ENCODE results near the gene FUT2.

The FUT2 gene

DNA sequence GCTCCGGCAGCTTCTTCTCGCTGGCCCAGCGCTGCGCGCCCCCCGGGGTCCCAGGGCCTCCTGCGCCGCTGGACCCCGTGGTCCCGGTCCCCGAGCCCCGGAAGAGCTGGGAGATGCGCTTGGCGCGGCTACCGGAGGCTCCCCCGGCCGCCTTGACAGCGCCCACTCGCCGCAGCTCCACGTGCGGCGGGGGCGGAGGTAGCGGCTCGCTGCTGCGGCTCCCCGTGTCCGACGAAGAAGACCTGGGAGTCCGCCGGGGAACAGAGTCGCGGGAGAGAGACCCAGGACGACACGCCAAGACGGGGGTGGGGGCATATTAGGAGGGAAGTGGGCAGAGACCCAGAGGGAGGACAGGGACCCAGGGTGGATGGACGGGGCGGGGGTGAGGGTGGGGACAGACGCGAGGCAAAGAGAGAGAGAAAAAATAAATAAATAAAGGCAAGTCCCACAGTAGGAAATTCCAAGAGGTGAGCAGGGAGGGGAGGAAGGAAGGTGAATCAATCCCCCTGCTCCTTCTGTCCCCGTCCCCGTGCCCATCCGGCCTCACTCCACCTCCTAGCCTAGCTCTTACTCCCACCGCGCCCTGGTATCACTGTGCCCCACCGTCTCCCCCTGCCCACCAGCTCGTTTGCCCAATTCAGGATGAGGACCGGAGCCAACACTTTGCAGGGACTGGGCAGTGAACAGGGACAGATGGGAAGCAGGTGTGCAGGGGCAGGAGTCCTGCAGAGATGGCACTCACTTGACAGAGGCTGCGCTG lies 43.8 kb downstream of the FUT2 start:
- TF ChIP-seq, protein P1, sequence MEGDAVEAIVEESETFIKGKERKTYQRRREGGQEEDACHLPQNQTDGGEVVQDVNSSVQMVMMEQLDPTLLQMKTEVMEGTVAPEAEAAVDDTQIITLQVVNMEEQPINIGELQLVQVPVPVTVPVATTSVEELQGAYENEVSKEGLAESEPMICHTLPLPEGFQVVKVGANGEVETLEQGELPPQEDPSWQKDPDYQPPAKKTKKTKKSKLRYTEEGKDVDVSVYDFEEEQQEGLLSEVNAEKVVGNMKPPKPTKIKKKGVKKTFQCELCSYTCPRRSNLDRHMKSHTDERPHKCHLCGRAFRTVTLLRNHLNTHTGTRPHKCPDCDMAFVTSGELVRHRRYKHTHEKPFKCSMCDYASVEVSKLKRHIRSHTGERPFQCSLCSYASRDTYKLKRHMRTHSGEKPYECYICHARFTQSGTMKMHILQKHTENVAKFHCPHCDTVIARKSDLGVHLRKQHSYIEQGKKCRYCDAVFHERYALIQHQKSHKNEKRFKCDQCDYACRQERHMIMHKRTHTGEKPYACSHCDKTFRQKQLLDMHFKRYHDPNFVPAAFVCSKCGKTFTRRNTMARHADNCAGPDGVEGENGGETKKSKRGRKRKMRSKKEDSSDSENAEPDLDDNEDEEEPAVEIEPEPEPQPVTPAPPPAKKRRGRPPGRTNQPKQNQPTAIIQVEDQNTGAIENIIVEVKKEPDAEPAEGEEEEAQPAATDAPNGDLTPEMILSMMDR (IDR thresholded peaks at IDR 0.05; ENCODE audit: insufficient read depth, low read length, poor library complexity, severe bottlenecking) = no peak
- TF ChIP-seq EZH2phosphoT487 (conservative IDR thresholded peaks at IDR 0.05; ENCODE audit: low read length) = no peak
- no peaks in the 10 kb centered on the region for H3K79me2 ChIP-seq (ENCODE audit: insufficient read depth, low read length)
- no peaks in the 10 kb centered on the region for H3K9me3 ChIP-seq (ENCODE audit: insufficient read depth, low read length)
- H2AFZ ChIP-seq (ENCODE audit: low read depth, low read length, severe bottlenecking) = no peak overlapping the region
- H3K27ac ChIP-seq (ENCODE audit: low read depth, low read length) = no peak overlapping the region
- H3K9ac ChIP-seq (ENCODE audit: low read length) = no peak overlapping the region
- H3K4me3 ChIP-seq (ENCODE audit: insufficient read depth, low read length, poor library complexity, severe bottlenecking) = no peak overlapping the region
- H3K9me2 ChIP-seq (replicated peaks; ENCODE audit: insufficient read depth, low read length) = no peaks in the 10 kb centered on the region
- H4K20me1 ChIP-seq (ENCODE audit: low read depth, low read length) = no peaks in the 10 kb centered on the region
- H3K27me3 ChIP-seq (ENCODE audit: low read length) = no peaks in the 10 kb centered on the region
- H3K4me2 ChIP-seq (ENCODE audit: low read depth, low read length, poor library complexity, severe bottlenecking) = no peak overlapping the region
- H3F3A ChIP-seq (ENCODE audit: insufficient read depth) = no peaks in the 10 kb centered on the region
- no peaks in the 10 kb centered on the region for H3K36me3 ChIP-seq (ENCODE audit: low read length)

DNA sequence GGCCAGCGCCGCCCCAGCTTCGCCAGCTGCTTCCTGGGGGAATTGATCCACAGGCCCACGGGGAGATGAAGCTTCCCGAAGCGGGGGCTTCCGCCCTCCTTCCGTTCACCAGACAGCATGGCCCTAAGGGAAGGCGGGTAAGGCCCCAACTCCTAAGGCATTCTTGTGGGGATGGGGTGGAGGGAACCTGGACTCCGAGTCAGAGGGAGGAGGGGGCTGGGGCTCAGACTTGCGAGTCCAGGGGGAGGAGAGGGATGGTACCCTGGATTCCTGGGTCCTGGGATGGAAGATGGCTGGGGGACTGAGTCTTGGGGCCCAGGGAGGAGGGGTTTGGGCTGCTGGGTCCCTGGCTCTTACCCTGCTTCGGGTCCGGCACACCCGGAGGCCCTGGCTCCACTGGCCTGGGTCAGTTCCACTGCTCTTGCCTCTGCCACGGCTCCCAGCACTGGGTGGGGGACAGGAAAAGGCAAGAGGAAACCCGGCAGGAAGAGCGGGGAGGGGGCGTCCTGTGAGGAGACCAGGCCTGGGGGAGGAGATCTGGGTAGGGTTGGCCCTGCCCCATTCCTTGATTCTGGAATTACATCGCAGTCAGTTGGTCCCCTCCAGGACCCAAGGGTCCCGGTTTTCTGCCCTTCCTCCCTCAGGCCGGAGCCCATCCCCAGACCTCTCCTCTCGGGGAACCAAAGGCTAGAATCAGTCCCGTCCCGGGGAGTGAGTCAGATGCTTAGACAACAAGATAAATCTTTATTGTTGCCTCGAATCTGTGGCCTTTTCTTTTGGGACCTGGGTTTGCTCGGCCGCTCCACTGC lies 44.6 kb downstream of the FUT2 start, which contains the start of gene RASIP1:
Gene RASIP1 (minus strand): TSS at position 447 of the 809 bp plus-strand sequence. CDS start 328 bp downstream, at position 119.
- Histone ChIP-seq H3K79me2 (ENCODE audit: insufficient read depth, low read length) (no peaks in the 10 kb centered on the region), H2AFZ (ENCODE audit: low read depth, low read length, severe bottlenecking) (no peak within 1 kb of the TSS), H3K9ac (ENCODE audit: low read length) (no peak within 1 kb of the TSS), H3K36me3 (ENCODE audit: low read length) (no peaks in the 10 kb centered on the region), H3K9me2 (replicated peaks; ENCODE audit: insufficient read depth, low read length) (no peaks in the 10 kb centered on the region), H3K27me3 (ENCODE audit: low read length) (no peaks in the 10 kb centered on the region), H3K9me3 (ENCODE audit: insufficient read depth, low read length) (no peaks in the 10 kb centered on the region), H3K4me2 (ENCODE audit: low read depth, low read length, poor library complexity, severe bottlenecking) (no peak within 1 kb of the TSS), H3K4me3 (ENCODE audit: insufficient read depth, low read length, poor library complexity, severe bottlenecking) (no peak within 1 kb of the TSS), H3K27ac (ENCODE audit: low read depth, low read length) (no peak within 1 kb of the TSS), H4K20me1 (ENCODE audit: low read depth, low read length) (no peaks in the 10 kb centered on the region), H3F3A (ENCODE audit: insufficient read depth) (no peaks in the 10 kb centered on the region)
- no peak for TF ChIP-seq EZH2phosphoT487 (conservative IDR thresholded peaks at IDR 0.05; ENCODE audit: low read length)
- TF ChIP-seq, protein P1 (IDR thresholded peaks at IDR 0.05; ENCODE audit: insufficient read depth, low read length, poor library complexity, severe bottlenecking) = no peak

DNA sequence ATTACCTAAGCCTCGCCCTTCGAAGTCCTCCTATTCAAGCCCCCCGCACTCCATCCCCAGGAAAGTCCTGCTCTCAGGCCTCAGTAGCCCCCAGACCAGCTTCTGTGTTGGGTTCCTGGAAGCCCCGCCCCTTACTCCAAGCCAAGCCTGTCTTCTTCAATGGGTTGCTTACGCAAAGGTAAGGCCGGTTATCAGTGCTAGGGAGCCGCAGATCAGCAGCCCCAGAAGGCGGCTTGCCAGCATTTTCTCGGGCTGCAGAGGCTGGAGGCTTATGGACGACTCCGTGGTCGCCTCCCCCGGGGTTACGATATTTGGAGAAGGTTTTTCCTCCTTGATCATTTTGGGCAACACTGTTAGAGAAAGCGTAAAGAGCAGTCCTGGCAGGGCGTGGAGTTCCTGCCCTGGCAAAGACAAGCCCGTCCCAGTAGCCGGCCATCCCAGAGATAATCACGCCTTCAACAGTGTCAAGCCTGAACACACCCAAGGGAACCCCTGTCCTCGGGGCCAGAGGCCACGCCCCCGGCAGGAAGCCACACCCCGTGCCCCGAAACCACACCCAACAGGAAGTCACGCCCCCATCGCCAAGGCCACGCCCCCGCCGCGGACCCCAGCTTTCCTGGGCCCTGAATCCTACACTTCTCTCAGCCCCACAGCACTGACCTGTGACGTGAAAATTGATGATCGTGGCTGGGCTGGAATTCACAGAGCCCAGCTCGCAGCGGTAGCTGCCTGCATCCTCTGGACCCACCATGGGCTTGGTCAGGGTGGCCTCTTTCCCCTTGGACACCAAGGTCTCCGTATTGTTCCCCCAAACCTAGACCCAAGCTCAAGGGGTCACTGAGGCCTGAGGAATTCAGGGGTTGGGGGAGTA lies 45.6 kb downstream of the FUT2 start:
- Histone ChIP-seq H3K4me2 (ENCODE audit: low read depth, low read length, poor library complexity, severe bottlenecking) (no peak overlapping the region), H4K20me1 (ENCODE audit: low read depth, low read length) (no peaks in the 10 kb centered on the region), H3K9me3 (ENCODE audit: insufficient read depth, low read length) (no peaks in the 10 kb centered on the region), H3K27me3 (ENCODE audit: low read length) (no peaks in the 10 kb centered on the region), H3K27ac (ENCODE audit: low read depth, low read length) (no peak overlapping the region), H2AFZ (ENCODE audit: low read depth, low read length, severe bottlenecking) (no peak overlapping the region), H3K9ac (ENCODE audit: low read length) (no peak overlapping the region), H3K9me2 (replicated peaks; ENCODE audit: insufficient read depth, low read length) (no peaks in the 10 kb centered on the region), H3K4me3 (ENCODE audit: insufficient read depth, low read length, poor library complexity, severe bottlenecking) (no peak overlapping the region), H3K79me2 (ENCODE audit: insufficient read depth, low read length) (no peaks in the 10 kb centered on the region), H3K36me3 (ENCODE audit: low read length) (no peaks in the 10 kb centered on the region), H3F3A (ENCODE audit: insufficient read depth) (no peaks in the 10 kb centered on the region)
- TF ChIP-seq, protein P1 (IDR thresholded peaks at IDR 0.05; ENCODE audit: insufficient read depth, low read length, poor library complexity, severe bottlenecking) = no peak
- TF ChIP-seq EZH2phosphoT487 (conservative IDR thresholded peaks at IDR 0.05; ENCODE audit: low read length) = no peak
